Lung (tissue), 12 donors: ENCODE data around the gene PREPL. TPM values are rescaled to one million over a fixed set of nuclear protein-coding genes. Genes with fewer than 3 reads are reported as not detected.

ENCODE experiments used
- ATAC-seq: fragments of 200-7000 bp; cut with Tn5 transposase; one replicate; pipeline ENCODE4 v1.9.1; 2020; ENCODE audit warnings: moderate number of reproducible peaks; ENCODE audit not compliant: insufficient read depth, low FRiP score
- DNase-seq, 3 donors: peaks; one replicate each; pipeline ENCODE4 v3.0.0-alpha.2; 2013 to 2017
- H3K27ac ChIP-seq, 2 donors: one replicate each; pipeline ENCODE4 v1.5.1; 2013; ENCODE audit warnings: mild to moderate bottlenecking in 2 of 2, moderate library complexity in 2 of 2, control low read depth in 1 of 2, inconsistent platforms in 1 of 2, low read depth in 1 of 2, low read length in 1 of 2
- H3K27me3 ChIP-seq, 3 donors: one replicate each; pipeline ENCODE4 v1.5.1; 2013; ENCODE audit warnings: low read length in 2 of 3; ENCODE audit not compliant: control insufficient read depth in 3 of 3, insufficient read depth in 3 of 3
- H3K36me3 ChIP-seq, 4 donors: one replicate each; pipeline ENCODE4 v1.5.1; 2013; ENCODE audit warnings: low read length in 4 of 4, mild to moderate bottlenecking in 1 of 4, moderate library complexity in 1 of 4; ENCODE audit not compliant: control insufficient read depth in 4 of 4, insufficient read depth in 4 of 4
- H3K4me1 ChIP-seq, 5 donors: one replicate each; pipeline ENCODE4 v1.5.1; 2013; ENCODE audit warnings: low read length in 5 of 5, mild to moderate bottlenecking in 2 of 5, moderate library complexity in 1 of 5; ENCODE audit not compliant: control insufficient read depth in 5 of 5, insufficient read depth in 5 of 5
- H3K4me3 ChIP-seq: one replicate; pipeline ENCODE4 v1.5.1; 2013; ENCODE audit warnings: mild to moderate bottlenecking, control low read depth, moderate library complexity
- H3K9ac ChIP-seq, 2 donors: one replicate each; pipeline ENCODE4 v1.5.1; 2013; ENCODE audit warnings: low read length in 2 of 2, control low read depth in 1 of 2; ENCODE audit not compliant: insufficient read depth in 1 of 2
- H3K9me3 ChIP-seq, 4 donors: one replicate each; pipeline ENCODE4 v1.5.1; 2013; ENCODE audit warnings: low read length in 3 of 4, mild to moderate bottlenecking in 1 of 4, moderate library complexity in 1 of 4; ENCODE audit not compliant: control insufficient read depth in 4 of 4, insufficient read depth in 3 of 4
- CTCF ChIP-seq: IDR thresholded peaks from 2 replicates; pipeline ENCODE4 v1.5.1; 2012; ENCODE audit warnings: mild to moderate bottlenecking; ENCODE audit errors: control extremely low read depth, extremely low read depth
- WGBS, 2 donors: extraction: QIAGEN DNeasy Blood & Tissue Kit; methylation state at CpG; one replicate each; pipeline ENCODE4 v1.1.7; 2013; 5-methylcytosine and 5-hydroxymethylcytosine counted together
- polyA plus RNA-seq, 2 donors: library from polyadenylated mRNA; stranded (reverse); fragments of 200-250 nt; gene quantifications; one replicate each; pipeline ENCODE4 v1.2.1, GENCODE V29; 2013
- total RNA-seq, 2 donors: library from RNA; depleted of rRNA in 1 of 2; stranded (reverse); fragments of >200 nt in 1 of 2; gene quantifications; one replicate each; pipeline ENCODE4 v1.2.1, GENCODE V29; 2014 to 2021
- donor health status: control.
- donor health status: control.
- donor health status: Bipolar disorder and iron deficiency.
- donor health status: healthy.
- donor health status: DM: yes; HTN: yes; CAD: no.

PREPL gene
- total and polyA plus RNA-seq, 4 donors: 8.3 to 101 (median 28.4) TPM

GRCh38 chr2:44295633-44296359, 65.5 kb downstream of the PREPL start:
- Histone ChIP-seq H3K27ac (no peak overlapping the region), H3K27me3 (peaks cover 0 to 2% (median 0%) of the 10 kb centered on the region in 3 donors), H3K4me3 (no peak overlapping the region), H3K4me1 (peaks cover 0 to 19% (median 7%) of the 10 kb centered on the region in 5 donors), H3K9ac (no peak overlapping the region), H3K9me3 (peaks cover 0 to 1% (median 0%) of the 10 kb centered on the region in 4 donors), H3K36me3 (no peaks in the 10 kb centered on the region)
- WGBS, 2 donors: 64 to 80% methylated on average over 8 of the region's 8 CpGs
- no peak for ATAC-seq
- no peak for TF ChIP-seq CTCF
- DNase-seq: peak; percentile 23 to 70 (median 46)

- DNase-seq: peak in 1 of 3 donors; percentile 14
- ATAC-seq: no peak
- WGBS, 2 donors: 79 to 88% methylated on average over 5 of the region's 5 CpGs
- H3K27ac ChIP-seq: no peak overlapping the region
- peaks cover 0 to 2% (median 0%) of the 10 kb centered on the region in 3 donors for H3K27me3 ChIP-seq
- H3K9me3 ChIP-seq: no peaks in the 10 kb centered on the region
- peaks cover 0 to 19% (median 7%) of the 10 kb centered on the region in 5 donors for H3K4me1 ChIP-seq
- no peak for TF ChIP-seq CTCF
- no peak overlapping the region for H3K9ac ChIP-seq
- H3K36me3 ChIP-seq: no peaks in the 10 kb centered on the region
- H3K4me3 ChIP-seq: no peak overlapping the region
Observed at GRCh38 chr2:44295113-44295512, 66.2 kb downstream of the PREPL start.

- 31 to 42% methylated on average over 8 of the region's 8 CpGs for WGBS, 2 donors
- Histone ChIP-seq H3K36me3 (no peaks in the 10 kb centered on the region), H3K27me3 (peaks cover 0 to 2% (median 0%) of the 10 kb centered on the region in 3 donors), H3K4me1 (peaks cover 0 to 19% (median 7%) of the 10 kb centered on the region in 5 donors), H3K4me3 (no peak overlapping the region), H3K9ac (no peak overlapping the region), H3K9me3 (no peaks in the 10 kb centered on the region), H3K27ac (no peak overlapping the region)
- no peak for TF ChIP-seq CTCF
- ATAC-seq (peak; percentile 92), DNase-seq (peak; percentile 65 to 85 (median 75))
Observed at GRCh38 chr2:44291281-44292248, 69.7 kb downstream of the PREPL start.
